Activated CD4-positive, alpha-beta T cell treated with anti-CD3 and anti-CD28 coated beads, Interleukin-2, Interleukin-4, amounts not matched to agents 100 ng/mL and 50 ng/mL, durations not matched to agents 16 hours and 8 hours (primary cell): ENCODE results near the gene SSBP1.
A peak's percentile ranks its signal among the peaks of the same experiment; 100 is the strongest.
"Not testable (repeated sequence)": the region's sequence is repeated elsewhere in the genome, so short reads cannot be mapped to it uniquely, and the experiment has no call there.

Source experiments
- DNase-seq: peaks from one replicate; pipeline ENCODE4 v3.0.0-alpha.2; 2020; ENCODE audit warnings: low spot score

The SSBP1 gene

GRCh38 chr7:141709318-141709717, 28.8 kb upstream of the SSBP1 start:
- DNase-seq = no peak

- no peak for DNase-seq
Measured at GRCh38 chr7:141709749-141710148, 28.4 kb upstream of the SSBP1 start.

GRCh38 chr7:141710301-141710700, 27.9 kb upstream of the SSBP1 start:
- no peak for DNase-seq

- peak; percentile 15 for DNase-seq
Measured at GRCh38 chr7:141712603-141713255, 25.4 kb upstream of the SSBP1 start.

- no peak for DNase-seq
Measured at GRCh38 chr7:141713890-141714289, 24.3 kb upstream of the SSBP1 start.

- DNase-seq = no peak
Measured at GRCh38 chr7:141714571-141714970, 23.6 kb upstream of the SSBP1 start.

GRCh38 chr7:141715018-141715417, 23.1 kb upstream of the SSBP1 start:
- no peak for DNase-seq

- no peak for DNase-seq
Measured at GRCh38 chr7:141715794-141716689, 22.1 kb upstream of the SSBP1 start.

- no peak for DNase-seq
Measured at GRCh38 chr7:141717450-141717849, 20.7 kb upstream of the SSBP1 start.

- no peak for DNase-seq
Measured at GRCh38 chr7:141722529-141722928, 15.6 kb upstream of the SSBP1 start.

- DNase-seq = no peak
Measured at GRCh38 chr7:141729020-141729419, 9.1 kb upstream of the SSBP1 start.

GRCh38 chr7:141731476-141732149, 6.5 kb upstream of the SSBP1 start:
- DNase-seq = no peak

GRCh38 chr7:141737118-141737835, 881 bp upstream of the SSBP1 start:
- DNase-seq = peak; percentile 12

- no peak for DNase-seq
Measured at GRCh38 chr7:141738592-141739013, 445 bp downstream of the SSBP1 start.

GRCh38 chr7:141739250-141739649, 1.1 kb downstream of the SSBP1 start:
- DNase-seq = no peak

- DNase-seq = no peak
Measured at GRCh38 chr7:141742229-141742628, 4.1 kb downstream of the SSBP1 start.

- DNase-seq = no peak
Measured at GRCh38 chr7:141744131-141744530, 6.0 kb downstream of the SSBP1 start.

GRCh38 chr7:141748396-141748795, 10.2 kb downstream of the SSBP1 start:
- no peak for DNase-seq

GRCh38 chr7:141751904-141752303, 13.7 kb downstream of the SSBP1 start:
- DNase-seq = not testable (repeated sequence)

GRCh38 chr7:141752634-141753033, 14.5 kb downstream of the SSBP1 start:
- DNase-seq = no peak

- DNase-seq = peak; percentile 25
Measured at GRCh38 chr7:141754939-141755338, 16.8 kb downstream of the SSBP1 start.

GRCh38 chr7:141763797-141764196, 25.6 kb downstream of the SSBP1 start, which contains the start of gene TAS2R3:
TSS of gene TAS2R3 (plus strand) at chr7:141764097. CDS start at chr7:141764159, 62 bp downstream.
- no peak for DNase-seq
